BE2C (cell line): Measurements from ENCODE around the gene SYT5. TPM values are rescaled to one million over a fixed set of nuclear protein-coding genes. Genes with fewer than 3 reads are reported as not detected.

Experiments used
- DNase-seq: peaks from one replicate; pipeline ENCODE4 v3.0.0-alpha.2; 2020
- H3K27me3 ChIP-seq: fragments of 250-450 bp; sonication (Bioruptor Pico); 2 replicates; pipeline ENCODE4 v1.5.1; 2020; ENCODE audit warnings: mild to moderate bottlenecking
- H3K36me3 ChIP-seq: fragments of 250-450 bp; sonication (Bioruptor Pico); 2 replicates; pipeline ENCODE4 v1.5.1; 2020; ENCODE audit warnings: mild to moderate bottlenecking
- H3K4me1 ChIP-seq: fragments of 250-450 bp; sonication (Bioruptor Pico); 2 replicates; pipeline ENCODE4 v1.5.1; 2020
- H3K4me3 ChIP-seq: 2 replicates; pipeline ENCODE4 v1.5.1; 2011; ENCODE audit warnings: low read depth, low read length
- H3K9me3 ChIP-seq: fragments of 250-450 bp; sonication (Bioruptor Pico); 2 replicates; pipeline ENCODE4 v1.5.1; 2020
- CTCF ChIP-seq: IDR thresholded peaks from 2 replicates; pipeline ENCODE4 v1.5.1; 2012; ENCODE audit warnings: mild to moderate bottlenecking, low read depth, low read length
- polyA plus RNA-seq: library from polyadenylated mRNA; unstranded; fragments of >200 nt; gene quantifications from one replicate; pipeline ENCODE4 v1.2.1, GENCODE V29; 2012; ENCODE audit warnings: low read depth, missing spikeins; ENCODE audit not compliant: insufficient read length, insufficient read depth

SYT5 gene
- 21.0 TPM for polyA plus RNA-seq

GRCh38 chr19:55179606-55180484 is at the start of gene SYT5:
TSS of gene SYT5 (minus strand) at chr19:55180289. CDS start at chr19:55179041, 1,248 bp downstream.
- H3K4me3 ChIP-seq, result peak within 1 kb of the TSS; percentile 78
- H3K27me3 ChIP-seq, result no peaks in the 10 kb centered on the region
- TF ChIP-seq CTCF, result no peak
- H3K36me3 ChIP-seq, result no peaks in the 10 kb centered on the region
- H3K9me3 ChIP-seq, result no peaks in the 10 kb centered on the region
- DNase-seq, result peak; percentile 58
- H3K4me1 ChIP-seq, result no peaks in the 10 kb centered on the region; the same call in 1 of the 2 replicates

- Histone ChIP-seq H3K4me3 (no peak overlapping the region), H3K27me3 (no peaks in the 10 kb centered on the region), H3K36me3 (peaks cover 60% of the 10 kb centered on the region), H3K4me1 (peaks cover 27% of the 10 kb centered on the region), H3K9me3 (no peaks in the 10 kb centered on the region)
- TF ChIP-seq CTCF, result no peak
- DNase-seq, result no peak
These were observed 49.7 kb upstream of the SYT5 start for GRCh38 chr19:55229789-55230182.

- Histone ChIP-seq H3K4me1 (peaks cover 27% of the 10 kb centered on the region), H3K4me3 (no peak overlapping the region), H3K9me3 (no peaks in the 10 kb centered on the region), H3K36me3 (peaks cover 56% of the 10 kb centered on the region), H3K27me3 (no peaks in the 10 kb centered on the region)
- TF ChIP-seq CTCF, result no peak
- no peak for DNase-seq
These were observed 49.2 kb upstream of the SYT5 start for GRCh38 chr19:55229145-55229788.

GRCh38 chr19:55228403-55229031 is 48.4 kb upstream of the SYT5 start, which contains the start of gene TMEM86B:
TSS of gene TMEM86B (minus strand) at chr19:55228763. CDS start at chr19:55228741, 22 bp downstream.
- DNase-seq, result no peak
- Histone ChIP-seq H3K4me1 (peaks cover 27% of the 10 kb centered on the region), H3K27me3 (no peaks in the 10 kb centered on the region), H3K9me3 (no peaks in the 10 kb centered on the region), H3K4me3 (no peak within 1 kb of the TSS), H3K36me3 (peaks cover 56% of the 10 kb centered on the region)
- TF ChIP-seq CTCF, result no peak

- Histone ChIP-seq H3K27me3 (no peaks in the 10 kb centered on the region), H3K9me3 (no peaks in the 10 kb centered on the region), H3K4me1 (peaks cover 24% of the 10 kb centered on the region), H3K4me3 (no peak overlapping the region), H3K36me3 (peaks cover 51% of the 10 kb centered on the region)
- DNase-seq, result peak; percentile 73
- no peak for TF ChIP-seq CTCF
These were observed 47.9 kb upstream of the SYT5 start for GRCh38 chr19:55228015-55228391.
